ENCODE results near the gene DISC1. TPM values are rescaled to one million over a fixed set of nuclear protein-coding genes. Genes with fewer than 3 reads are reported as not detected.

Gene DISC1
- total RNA-seq, 2 donors from 2014 or later: 7.9 to 10.9 TPM

GRCh38 chr1:231818337-231818736 is 191.7 kb downstream of the DISC1 start:
- DNase-seq (ENCODE audit: low spot score): no peak

DNA sequence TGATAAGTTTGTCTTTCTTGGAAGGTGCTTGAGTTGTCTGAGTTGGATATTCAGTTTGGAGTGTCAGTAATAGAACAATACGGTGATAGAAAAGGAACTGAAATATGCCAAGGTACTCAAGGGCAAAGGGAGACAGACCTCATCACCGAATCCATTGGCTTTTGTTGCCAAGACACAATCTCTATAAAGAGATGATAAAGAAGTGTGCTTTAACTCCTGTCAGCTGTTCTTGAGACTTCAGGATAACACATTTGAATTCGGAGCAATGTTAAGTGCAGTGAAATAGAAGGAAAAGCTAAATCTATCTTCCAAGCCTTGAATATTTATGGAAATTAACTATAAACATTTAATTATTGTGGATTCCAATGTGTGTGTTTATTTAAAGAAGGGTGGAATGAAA is 194.7 kb downstream of the DISC1 start:
- intact Hi-C loops (cut with DNase I): no loop called here

More at GRCh38 chr1:231818337-231818736, 191.7 kb downstream of the DISC1 start:
- intact Hi-C loops (cut with DNase I): no loop called here

GRCh38 chr1:231822041-231822440 is 195.5 kb downstream of the DISC1 start:
- intact Hi-C loops (cut with DNase I): no loop called here
- no peak for DNase-seq (ENCODE audit: low spot score)

More for the DNA sequence above, 194.7 kb downstream of the DISC1 start:
- DNase-seq (ENCODE audit: low spot score): no peak

GRCh38 chr1:231826566-231826965 is 200.0 kb downstream of the DISC1 start:
- intact Hi-C loops (cut with DNase I): no loop called here
- DNase-seq (ENCODE audit: low spot score): no peak

- DNase-seq (ENCODE audit: low spot score): no peak
- intact Hi-C loops (cut with DNase I): no loop called here
Measured at GRCh38 chr1:231827337-231828105, 200.9 kb downstream of the DISC1 start.

GRCh38 chr1:231828182-231828920 is 201.8 kb downstream of the DISC1 start:
- no peak for DNase-seq (ENCODE audit: low spot score)
- intact Hi-C loops (cut with DNase I): no loop called here

DNA sequence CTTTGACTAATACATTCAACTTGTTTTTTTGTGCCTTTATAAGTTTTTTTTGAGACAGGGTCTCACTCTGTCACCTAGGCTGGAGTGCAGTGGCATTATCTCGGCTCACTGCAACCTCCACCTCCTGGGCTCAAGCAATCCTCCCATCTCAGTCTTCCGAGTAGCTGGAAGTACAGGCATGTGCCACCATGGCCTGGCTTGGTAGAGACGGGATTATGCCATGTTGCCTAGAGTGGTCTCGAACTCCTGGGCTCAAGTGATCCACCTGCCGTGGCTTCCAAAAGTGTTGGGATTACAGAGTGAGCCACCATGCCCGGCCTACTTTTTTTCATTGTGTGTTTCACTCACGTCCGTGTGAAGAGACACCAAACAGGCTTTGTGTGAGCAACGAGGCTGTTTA is 202.7 kb downstream of the DISC1 start:
- DNase-seq (ENCODE audit: low spot score): no peak
- intact Hi-C loops (cut with DNase I): no loop called here

DNA sequence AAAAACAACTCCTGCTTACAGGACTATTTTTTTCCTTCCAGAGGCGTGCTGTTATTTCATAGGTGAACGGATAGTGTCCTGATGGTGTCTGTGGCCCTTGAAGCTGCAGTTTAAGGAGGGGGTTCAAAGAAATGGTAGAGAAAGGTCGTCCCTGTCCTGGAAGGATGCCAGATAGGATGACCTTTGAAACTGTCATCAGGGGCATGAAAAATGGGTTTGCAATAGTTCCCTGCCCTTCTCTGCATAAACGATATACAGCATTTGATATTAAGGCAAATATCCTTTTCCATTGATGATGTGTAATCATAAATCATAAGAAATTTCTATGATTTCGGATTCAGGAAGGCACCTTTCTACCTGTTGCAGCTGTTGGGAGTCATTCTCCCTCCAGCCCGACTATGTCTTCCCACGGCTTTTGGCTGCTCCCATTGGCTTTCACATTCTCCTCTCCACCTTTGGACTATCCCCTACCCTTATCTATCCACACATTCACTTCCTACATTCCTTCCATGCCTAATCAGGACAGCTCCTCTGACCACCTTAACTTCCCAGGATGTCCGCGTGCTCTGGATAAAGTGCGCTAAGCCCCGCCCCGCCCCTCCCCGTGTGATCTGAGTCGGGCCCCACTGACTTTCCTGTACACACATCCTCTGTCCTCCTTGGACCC is 209.8 kb downstream of the DISC1 start:
- no peak for DNase-seq (ENCODE audit: low spot score)
- intact Hi-C loops (cut with DNase I): no loop called here

- intact Hi-C loops (cut with DNase I): no loop called here
- DNase-seq (ENCODE audit: low spot score): no peak
Measured at GRCh38 chr1:231838521-231838920, 211.9 kb downstream of the DISC1 start.

- DNase-seq (ENCODE audit: low spot score): no peak
- intact Hi-C loops (cut with DNase I): no loop called here
Measured at GRCh38 chr1:231839999-231840398, 213.4 kb downstream of the DISC1 start.

DNA sequence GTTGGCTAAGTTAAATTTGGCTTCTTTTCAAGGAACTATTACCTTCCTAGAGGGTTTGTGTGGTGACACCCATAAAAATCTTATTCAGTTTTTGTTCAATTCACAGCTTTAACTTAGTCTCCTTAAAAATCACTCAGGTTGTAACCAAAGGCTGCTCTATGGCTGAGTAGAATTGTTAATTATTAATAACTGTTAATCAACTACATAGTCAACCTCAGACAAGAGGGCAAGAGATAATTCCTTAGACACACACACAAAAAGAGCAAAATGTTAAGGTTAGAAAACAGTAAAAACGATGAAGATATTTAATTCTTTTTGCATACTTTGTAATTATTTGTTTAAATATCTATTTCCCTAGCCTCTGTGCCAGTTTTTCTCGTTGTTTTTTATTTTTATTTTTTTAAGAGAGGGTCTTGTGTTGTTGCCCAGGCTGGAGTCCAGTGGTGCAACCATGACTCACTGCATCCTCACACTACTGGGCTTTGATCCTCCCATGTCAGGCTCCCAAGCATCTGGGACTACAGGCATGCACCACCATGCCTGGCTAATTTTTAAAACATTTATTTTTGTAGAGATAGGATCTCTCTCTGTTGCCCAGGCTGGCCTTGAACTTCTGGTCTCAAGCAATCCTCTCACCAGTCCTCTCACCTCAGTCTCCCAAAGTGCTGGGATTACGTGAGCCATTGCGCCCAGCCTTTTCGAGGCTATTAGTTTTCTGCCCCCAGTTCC is 215.2 kb downstream of the DISC1 start:
- no peak for DNase-seq (ENCODE audit: low spot score)
- intact Hi-C loops (cut with DNase I): no loop called here

DNA sequence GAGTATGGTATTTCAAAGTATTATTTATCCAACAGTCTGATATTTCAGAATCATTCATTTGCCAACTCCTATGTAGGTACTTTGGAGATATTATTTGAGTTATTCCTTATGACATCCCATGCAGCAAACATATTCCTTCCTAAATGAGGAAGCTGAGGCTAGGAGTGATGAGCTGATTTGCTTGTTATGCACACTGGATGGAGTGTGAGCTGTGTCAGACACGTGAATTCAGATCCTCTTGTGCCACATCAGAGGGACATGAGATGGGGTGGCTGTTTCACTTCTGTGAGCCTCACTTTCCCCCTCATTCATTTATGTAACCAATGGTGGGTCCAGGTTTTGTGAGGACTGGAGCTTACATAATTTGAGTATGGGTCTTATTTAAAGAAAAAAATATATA is 215.9 kb downstream of the DISC1 start:
- intact Hi-C loops (cut with DNase I): no loop called here
- no peak for DNase-seq (ENCODE audit: low spot score)

GRCh38 chr1:231844986-231845502 is 218.5 kb downstream of the DISC1 start:
- DNase-seq (ENCODE audit: low spot score): no peak
- intact Hi-C loops (cut with DNase I): loop anchor here in 1 of 2 donors (5.0 kb wide), 1 partner anchor 1073 kb away; no protein-coding TSS in a partner anchor

DNA sequence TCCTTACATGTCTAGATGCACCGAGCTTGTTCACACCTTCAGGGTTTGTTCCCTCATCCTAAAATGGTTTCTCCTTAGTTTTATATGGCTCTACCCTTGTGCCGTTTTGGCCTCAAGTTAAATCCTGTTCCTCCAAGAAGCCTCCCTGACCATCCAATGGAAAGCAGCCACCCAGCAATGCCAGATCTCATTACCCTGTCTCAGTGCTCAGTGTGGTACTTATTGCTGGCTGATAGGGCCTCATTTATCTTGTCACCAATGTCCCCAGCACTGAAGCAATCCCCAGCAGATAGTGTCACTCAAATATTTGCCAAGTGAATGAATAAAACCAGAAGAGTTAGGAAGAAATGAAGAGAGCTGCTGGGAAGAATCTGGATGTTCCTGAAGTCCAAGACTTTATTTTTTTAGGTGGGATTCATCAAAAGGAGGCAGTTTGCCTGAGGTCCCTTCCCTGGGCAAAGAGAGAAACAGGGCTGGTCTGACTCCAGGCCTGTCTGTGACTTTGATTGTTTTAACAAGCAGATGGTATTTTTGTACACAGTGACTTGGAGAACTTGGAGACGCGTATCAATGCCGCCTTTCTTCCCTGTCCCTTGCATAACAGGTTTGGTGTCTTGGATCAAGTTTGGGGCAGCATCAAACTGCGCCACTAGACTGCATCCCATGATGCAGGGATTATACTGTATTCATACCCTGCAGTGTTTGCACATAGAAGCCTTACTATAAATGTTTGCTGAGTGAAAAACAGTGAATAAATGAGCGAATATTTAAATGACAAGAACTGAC is 221.2 kb downstream of the DISC1 start:
- intact Hi-C loops (cut with DNase I): loop anchor here in 1 of 2 donors (5.0 kb wide), 1 partner anchor 1076 kb away; no protein-coding TSS in a partner anchor
- no peak for DNase-seq (ENCODE audit: low spot score)

DNA sequence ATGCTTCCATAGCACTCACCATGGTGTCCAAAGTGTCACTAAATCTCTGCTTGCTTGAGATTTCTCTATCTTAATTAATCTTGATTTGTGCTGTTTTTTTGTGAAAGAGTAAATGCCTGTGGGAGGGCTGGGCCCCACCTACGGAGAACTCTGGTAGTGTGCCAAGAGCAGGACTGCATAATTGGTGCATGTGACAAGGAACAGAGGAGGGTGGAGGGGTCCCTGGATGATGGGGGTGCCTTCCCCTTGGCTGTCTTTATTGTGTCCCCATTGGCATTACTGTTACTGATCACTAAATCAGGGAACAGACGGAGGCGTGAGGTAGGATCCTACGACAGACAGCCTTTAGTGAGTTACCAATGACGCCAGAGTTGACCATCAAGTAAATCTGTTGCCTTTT is 223.4 kb downstream of the DISC1 start:
- no peak for DNase-seq (ENCODE audit: low spot score)
- intact Hi-C loops (cut with DNase I): loop anchor here in 1 of 2 donors (5.0 kb wide), 1 partner anchor 1078 kb away; no protein-coding TSS in a partner anchor

DNA sequence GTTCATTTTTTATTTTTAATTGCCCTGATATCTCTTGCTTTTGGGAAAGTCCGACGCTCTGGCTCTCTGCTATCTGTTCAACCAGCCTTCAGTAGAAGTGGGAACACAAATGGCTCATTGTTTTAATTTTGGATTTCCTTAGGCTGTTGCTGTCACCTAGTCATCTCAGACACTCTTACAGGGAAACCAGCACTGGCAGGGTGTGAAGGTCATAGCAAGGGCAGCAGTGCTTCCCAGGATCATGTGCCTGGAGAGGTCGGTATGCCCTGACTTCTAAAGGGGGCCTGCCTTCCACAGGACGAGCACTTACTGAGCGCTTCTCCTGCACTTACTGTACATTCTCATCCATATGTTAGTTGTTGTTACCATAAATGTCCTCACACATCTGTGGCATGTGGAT is 224.2 kb downstream of the DISC1 start:
- DNase-seq (ENCODE audit: low spot score): no peak
- intact Hi-C loops (cut with DNase I): no loop called here

GRCh38 chr1:231853588-231854207 is 227.1 kb downstream of the DISC1 start:
- intact Hi-C loops (cut with DNase I): no loop called here
- no peak for DNase-seq (ENCODE audit: low spot score)

DNA sequence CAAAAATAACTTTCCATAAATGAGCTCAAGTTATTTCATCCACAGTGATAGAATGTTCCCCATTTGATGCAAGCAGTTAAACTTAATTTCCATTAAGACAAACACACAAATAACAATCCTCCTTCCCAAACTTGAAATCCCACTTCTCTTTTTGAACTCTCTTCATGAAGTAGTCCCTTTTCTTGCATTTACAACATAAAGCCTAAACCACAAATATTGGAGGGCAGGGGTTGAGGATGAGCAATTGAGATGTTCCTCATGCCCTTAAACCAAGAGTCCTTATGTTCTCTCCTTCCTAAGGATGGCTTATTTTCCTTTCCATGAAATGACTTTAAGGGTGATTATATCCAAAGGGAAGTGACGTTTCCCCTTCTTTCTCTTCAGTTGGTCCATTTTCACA is 228.8 kb downstream of the DISC1 start:
- no peak for DNase-seq (ENCODE audit: low spot score)
- intact Hi-C loops (cut with DNase I): no loop called here

All from posterior vena cava (tissue), 2 donors.